Central memory CD4-positive, alpha-beta T cell (primary cell): ENCODE data around the gene NAPSA.
"Not testable (repeated sequence)": the region's sequence is repeated elsewhere in the genome, so short reads cannot be mapped to it uniquely, and the experiment has no call there.

Source experiments
- DNase-seq: peaks from one replicate; pipeline ENCODE4 v3.0.0; 2022
- total RNA-seq, 3 experiments: gene quantifications; one replicate each; lab custom pipeline; 2026; lab: John Stamatoyannopoulos, UW

NAPSA gene
- total RNA-seq = 0.63 to 1.7 (median 1.3) reads per million in 3 experiments

GRCh38 chr19:50365434-50366306 lies at the start of gene NAPSA:
TSS of gene NAPSA (minus strand) at chr19:50365639. CDS start at chr19:50365621, 18 bp downstream.
- DNase-seq = no peak

GRCh38 chr19:50413531-50413930 lies 48.1 kb upstream of the NAPSA start:
- no peak for DNase-seq

- no peak for DNase-seq
These were observed 47.7 kb upstream of the NAPSA start for GRCh38 chr19:50413096-50413495.

GRCh38 chr19:50412419-50412818 lies 47.0 kb upstream of the NAPSA start:
- no peak for DNase-seq

- no peak for DNase-seq
These were observed 44.7 kb upstream of the NAPSA start for GRCh38 chr19:50410109-50410508.

- DNase-seq = no peak
These were observed 43.9 kb upstream of the NAPSA start for GRCh38 chr19:50409347-50409746.

GRCh38 chr19:50406829-50407228 lies 41.4 kb upstream of the NAPSA start:
- no peak for DNase-seq

- DNase-seq = no peak
These were observed 40.8 kb upstream of the NAPSA start for GRCh38 chr19:50406156-50406820.

- DNase-seq = no peak
These were observed 37.3 kb upstream of the NAPSA start for GRCh38 chr19:50402544-50403301.

GRCh38 chr19:50401605-50402450 lies 36.4 kb upstream of the NAPSA start:
- DNase-seq = no peak

GRCh38 chr19:50399368-50399745 lies 33.9 kb upstream of the NAPSA start:
- no peak for DNase-seq

- DNase-seq = no peak
These were observed 33.4 kb upstream of the NAPSA start for GRCh38 chr19:50398675-50399367.

GRCh38 chr19:50394017-50394416 lies 28.6 kb upstream of the NAPSA start:
- DNase-seq = no peak

GRCh38 chr19:50393589-50393988 lies 28.1 kb upstream of the NAPSA start:
- DNase-seq = no peak

GRCh38 chr19:50392759-50393158 lies 27.3 kb upstream of the NAPSA start:
- DNase-seq = no peak

GRCh38 chr19:50390952-50391351 lies 25.5 kb upstream of the NAPSA start:
- DNase-seq = not testable (repeated sequence)

- DNase-seq = not testable (repeated sequence)
These were observed 24.9 kb upstream of the NAPSA start for GRCh38 chr19:50390295-50390694.

GRCh38 chr19:50387868-50388245 lies 22.4 kb upstream of the NAPSA start:
- DNase-seq = no peak

- DNase-seq = no peak
These were observed 21.9 kb upstream of the NAPSA start for GRCh38 chr19:50387176-50387867.

GRCh38 chr19:50384685-50385535 lies 19.5 kb upstream of the NAPSA start:
- DNase-seq = no peak
